CD4-positive, alpha-beta T cell treated with Interleukin-6 at 100 ng/mL for 8 hours (primary cell): Measurements from ENCODE around the gene FES.
"Not testable (repeated sequence)": the region's sequence is repeated elsewhere in the genome, so short reads cannot be mapped to it uniquely, and the experiment has no call there.

Experiments used
- DNase-seq: peaks from one replicate; pipeline ENCODE4 v3.0.0-alpha.2; 2020; ENCODE audit warnings: mixed read lengths, low spot score

The FES gene

DNA sequence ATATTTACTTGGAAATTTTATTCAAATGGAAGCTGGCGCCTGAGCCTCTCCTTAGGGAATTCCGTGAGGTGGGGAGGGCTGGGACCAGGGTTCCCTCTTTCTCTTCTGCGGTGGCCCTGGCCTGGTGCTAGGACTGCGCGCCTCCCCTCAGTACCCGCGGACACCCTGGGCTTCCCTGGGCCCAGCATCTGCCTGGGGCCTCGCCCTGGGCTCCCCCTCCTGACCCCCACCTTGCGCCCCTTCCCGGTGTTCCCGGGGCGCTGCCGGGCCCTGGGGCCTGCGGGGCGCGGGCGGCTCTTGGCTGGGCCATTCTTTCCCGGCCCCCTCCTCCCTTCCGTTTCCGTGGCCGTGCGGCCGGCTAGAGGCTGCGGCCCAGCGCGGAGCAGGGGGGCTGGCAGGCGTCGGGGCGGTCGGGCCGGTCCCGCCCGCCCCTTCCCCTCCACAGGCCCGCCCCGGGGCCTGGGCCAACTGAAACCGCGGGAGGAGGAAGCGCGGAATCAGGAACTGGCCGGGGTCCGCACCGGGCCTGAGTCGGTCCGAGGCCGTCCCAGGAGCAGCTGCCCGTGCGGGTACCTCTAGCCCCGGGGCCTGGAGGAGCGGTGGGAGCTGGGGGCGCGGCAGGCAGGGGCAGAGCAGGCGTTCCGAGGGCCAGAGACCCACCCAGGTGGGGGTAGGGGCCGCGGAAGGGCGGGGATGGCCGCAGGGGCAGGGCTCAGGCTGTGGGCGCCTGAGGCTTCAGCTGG lies at the start of gene FES:
TSS of gene FES (plus strand) at position 529 of the 743 bp plus-strand sequence. CDS start 542 bp downstream, outside the sequence.
- no peak for DNase-seq

- no peak for DNase-seq
These were observed 49.7 kb upstream of the FES start for GRCh38 chr15:90834626-90835025.

GRCh38 chr15:90836296-90836871 lies 47.9 kb upstream of the FES start:
- DNase-seq, result no peak

- DNase-seq, result no peak
These were observed 47.2 kb upstream of the FES start for GRCh38 chr15:90837094-90837493.

GRCh38 chr15:90838139-90838538 lies 46.2 kb upstream of the FES start:
- peak; percentile 74 for DNase-seq

GRCh38 chr15:90838544-90838943 lies 45.8 kb upstream of the FES start:
- no peak for DNase-seq

DNA sequence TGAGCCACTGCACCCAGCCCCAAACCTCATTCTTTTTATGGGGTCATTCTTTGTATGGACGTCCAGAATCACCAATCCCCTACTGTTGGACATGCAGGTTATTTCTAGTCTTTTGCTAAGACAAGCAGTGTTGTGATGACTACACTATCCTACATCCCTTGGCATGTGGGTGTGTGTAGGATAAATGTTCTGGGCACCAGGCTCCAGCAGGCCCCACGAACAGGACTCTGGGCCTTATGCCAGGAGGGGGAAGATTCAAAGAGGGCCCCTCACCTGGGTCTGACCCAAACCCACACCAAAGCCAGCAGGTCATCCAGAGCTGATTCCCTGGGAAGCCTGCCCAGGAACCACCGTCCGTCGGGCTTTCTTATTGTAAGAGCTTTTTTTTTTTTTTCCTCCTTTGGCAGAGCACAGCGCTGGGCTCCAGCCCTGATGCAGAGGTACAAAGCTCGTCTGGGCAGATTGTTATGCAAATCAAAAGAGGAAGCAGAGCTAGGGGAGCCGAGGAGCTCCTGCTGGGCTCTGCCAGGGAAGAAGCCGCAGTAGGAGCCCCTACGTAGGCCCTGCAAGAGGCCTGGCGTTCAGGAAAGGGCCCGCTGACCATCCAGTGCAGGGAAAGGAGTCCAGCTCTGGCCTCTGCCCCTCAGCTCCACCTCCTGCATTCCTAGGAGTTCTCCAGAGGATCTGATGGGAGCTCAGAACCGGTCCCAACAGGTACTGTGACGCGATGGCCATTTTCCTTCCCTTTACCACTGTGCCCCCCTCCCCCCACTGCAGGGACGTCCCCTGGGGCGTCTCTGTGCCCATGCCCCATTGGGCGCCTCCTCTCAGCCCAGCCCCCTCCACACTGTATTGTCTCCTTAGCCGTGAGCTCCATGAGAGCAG lies 44.9 kb upstream of the FES start:
- DNase-seq, result no peak

DNA sequence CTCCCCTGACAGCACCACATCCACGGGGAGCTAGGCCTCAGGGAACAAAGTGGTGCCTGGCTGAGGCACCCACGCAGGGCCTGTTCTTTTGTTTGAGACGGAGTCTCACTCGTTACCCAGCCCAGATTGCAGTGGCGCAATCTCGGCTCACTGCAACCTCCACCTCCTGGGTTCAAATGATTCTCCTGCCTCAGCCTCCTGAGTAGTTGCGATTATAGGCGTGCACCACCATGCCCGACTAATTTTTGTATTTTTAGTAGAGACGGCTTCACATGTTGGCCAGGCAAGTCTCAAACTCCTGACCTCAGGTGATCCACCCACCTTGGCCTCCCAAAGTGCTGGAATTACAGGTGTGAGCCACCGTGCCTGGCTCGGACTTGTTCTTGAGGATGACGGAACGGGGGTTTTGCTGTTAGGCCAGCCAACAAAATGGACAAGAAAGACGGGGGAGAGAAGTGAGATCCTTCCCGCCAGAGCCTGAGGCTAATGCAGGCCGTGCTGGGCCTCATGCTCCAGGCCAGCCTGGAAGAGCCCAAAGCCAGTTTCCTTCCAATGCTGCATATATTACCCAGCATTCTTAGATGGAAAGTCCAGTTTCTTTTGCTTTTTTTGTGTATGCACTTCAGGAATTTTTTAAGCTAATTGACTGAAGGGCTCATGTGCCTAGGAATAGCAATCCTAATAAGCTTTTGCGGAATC lies 44.0 kb upstream of the FES start:
- DNase-seq, result no peak

- DNase-seq, result no peak
These were observed 43.4 kb upstream of the FES start for GRCh38 chr15:90840954-90841353.

GRCh38 chr15:90844696-90845095 lies 39.6 kb upstream of the FES start:
- DNase-seq, result no peak

DNA sequence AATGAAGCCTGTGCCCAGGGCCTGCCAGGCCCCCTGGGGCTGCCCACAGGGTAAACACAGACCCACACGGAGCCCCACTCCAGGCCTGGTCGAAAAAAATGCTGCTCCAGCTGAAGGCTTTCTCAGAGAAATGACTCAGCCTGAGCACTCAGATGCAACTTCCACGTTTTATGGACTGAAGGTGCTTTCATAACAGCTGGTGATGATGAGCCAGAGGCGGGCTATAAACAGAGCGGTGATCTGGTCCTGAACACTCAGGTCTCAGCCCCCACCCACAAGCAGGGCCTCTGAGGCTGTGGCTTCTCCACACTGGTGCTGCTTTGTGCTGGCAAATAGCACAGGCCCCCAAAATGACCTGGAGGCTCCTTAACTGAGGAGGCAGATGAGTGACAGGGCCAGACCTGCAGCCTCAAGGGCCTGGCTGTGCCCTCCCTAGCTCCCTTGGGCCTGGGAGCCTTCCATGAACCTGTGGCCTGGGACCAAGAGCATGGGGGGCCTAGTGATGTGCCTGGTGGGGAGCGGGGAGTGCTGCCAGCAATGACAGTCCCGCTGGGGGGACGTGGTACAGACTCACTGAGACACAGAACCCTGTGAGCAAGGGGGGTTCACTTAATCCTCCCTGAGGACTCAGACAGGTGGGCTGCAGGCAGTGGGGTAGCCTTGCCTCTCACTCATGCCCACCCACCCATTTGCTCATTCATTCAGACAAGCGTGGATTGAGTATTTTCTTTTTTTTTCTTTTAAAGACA lies 38.9 kb upstream of the FES start:
- no peak for DNase-seq

GRCh38 chr15:90849424-90849823 lies 34.9 kb upstream of the FES start:
- DNase-seq, result not testable (repeated sequence)

DNA sequence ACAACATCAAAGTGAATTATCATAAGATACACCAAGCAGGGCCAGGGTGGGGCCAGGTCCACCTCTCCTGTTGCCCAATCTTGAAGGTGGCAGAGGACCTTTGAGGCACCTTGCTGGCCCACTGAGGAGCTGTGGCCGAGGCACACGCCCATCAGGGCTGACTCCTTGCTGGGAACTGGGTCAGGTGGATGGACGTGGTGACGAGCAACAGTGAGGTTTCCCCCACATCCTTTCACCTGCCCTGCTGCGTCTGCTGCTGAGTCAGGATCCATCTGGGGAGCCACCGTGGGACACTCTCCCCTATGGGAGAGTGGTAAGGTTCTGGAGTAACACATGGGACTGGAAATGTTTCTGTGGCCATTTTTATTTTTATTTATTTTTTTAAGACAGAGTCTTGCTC lies 33.2 kb upstream of the FES start:
- peak; percentile 30 for DNase-seq

DNA sequence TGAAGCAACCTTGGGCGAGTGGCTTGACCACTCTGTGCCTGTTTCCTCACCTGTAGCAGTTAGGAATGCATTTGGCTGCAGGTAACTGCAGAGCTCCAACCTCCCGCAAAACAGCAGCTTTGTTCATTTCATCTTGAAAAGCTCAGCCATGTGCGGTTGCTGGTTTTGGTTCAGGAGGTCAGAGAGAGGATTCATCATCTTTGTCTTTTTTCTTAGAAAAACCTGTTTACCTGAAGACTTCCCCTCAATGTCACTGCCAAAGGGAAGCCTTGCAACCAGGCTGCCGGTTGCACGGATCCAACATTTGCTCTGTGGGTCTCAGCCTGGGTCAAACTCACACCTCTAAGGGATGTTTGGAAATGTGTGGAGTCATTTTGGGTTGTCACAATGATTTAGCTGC lies 32.4 kb upstream of the FES start:
- DNase-seq, result no peak

DNA sequence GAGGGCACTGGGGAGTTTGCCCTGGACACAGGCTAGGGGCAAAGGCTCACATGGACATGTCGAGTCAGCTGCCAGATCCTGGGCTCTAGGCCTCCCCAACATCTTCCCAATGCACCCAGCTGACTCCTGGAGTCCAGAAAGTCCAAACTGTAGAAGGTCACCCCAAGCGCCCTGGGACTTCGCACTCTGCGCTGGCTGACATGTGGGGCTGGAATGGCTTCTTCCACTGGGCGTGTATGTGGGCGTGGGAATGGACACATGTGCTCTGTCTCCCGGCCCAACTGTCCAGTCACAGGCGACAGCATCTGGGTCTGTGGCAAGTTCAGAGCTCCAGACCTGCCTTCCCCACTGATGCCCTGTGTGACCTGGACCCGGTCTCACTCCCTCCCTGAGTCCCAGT lies 29.2 kb upstream of the FES start:
- no peak for DNase-seq

GRCh38 chr15:90857337-90857736 lies 27.0 kb upstream of the FES start:
- no peak for DNase-seq

- no peak for DNase-seq
These were observed 26.3 kb upstream of the FES start for GRCh38 chr15:90857883-90858443.

DNA sequence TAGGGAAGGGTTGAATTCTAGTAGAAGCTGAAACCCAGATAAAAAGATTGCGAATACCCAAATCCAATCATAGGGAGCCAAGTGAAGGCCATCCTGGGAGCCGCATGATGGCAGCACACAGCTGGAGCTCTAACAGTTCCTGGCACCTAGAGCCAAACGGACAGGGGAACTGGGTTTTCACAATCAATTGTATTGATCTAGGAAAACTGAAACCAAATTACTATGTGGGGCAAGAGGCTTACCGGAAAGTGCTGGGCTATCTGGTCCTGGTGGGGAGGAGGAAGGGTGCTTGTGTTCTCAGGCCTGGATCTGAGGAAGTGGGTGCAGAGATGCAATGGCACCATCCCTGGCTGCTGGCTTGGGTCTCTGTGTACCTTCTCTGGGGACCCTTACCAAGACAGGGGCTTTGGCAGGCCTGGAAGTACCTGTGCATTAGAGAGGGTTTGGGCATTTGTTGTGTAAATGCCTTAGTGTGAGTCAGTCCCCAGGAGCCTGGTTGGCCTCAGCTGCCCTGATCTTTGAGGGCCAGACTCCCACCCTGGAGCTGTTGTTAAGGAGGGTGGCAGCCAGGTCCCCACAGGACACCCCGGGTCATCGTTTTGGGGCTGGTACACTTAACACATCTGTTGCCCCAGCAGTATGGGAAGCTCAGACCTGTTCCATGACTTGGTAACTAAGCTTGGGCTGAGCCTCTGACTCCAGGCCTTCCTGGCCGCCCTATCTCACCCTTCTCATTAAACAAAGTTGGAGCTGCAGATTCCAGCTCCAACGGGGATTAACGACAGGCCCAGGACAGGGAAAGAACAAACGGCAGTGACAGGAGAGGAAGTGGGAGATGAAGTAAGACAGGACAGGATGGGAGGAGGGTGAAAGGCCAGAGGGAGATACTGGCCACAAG lies 24.8 kb upstream of the FES start:
- DNase-seq, result no peak

GRCh38 chr15:90860450-90860849 lies 23.9 kb upstream of the FES start:
- DNase-seq, result no peak
